K562 (cell line): ENCODE data around the gene ITGA3. TPM values are rescaled to one million over a fixed set of nuclear protein-coding genes. Genes with fewer than 3 reads are reported as not detected.

Experiments
- ATAC-seq: fragments of 200-7000 bp; cut with Tn5 transposase; 3 replicates; pipeline ENCODE4 v1.9.1; 2020; ENCODE audit warnings: moderate library complexity
- BruUV-seq: library from RNA; stranded (reverse); fragments of 400-500 nt; replicated peaks from 2 replicates; lab custom pipeline; 2021; lab: Mats Ljungman, UMichigan
- CTCF ChIA-PET: fragments of 300-600 bp; formaldehyde crosslinking; extraction: SDS; loops from one replicate; lab custom pipeline; 2021; ENCODE audit warnings: low intra/inter-chr PET ratio; lab: Yijun Ruan, JAX
- POLR2A ChIA-PET: fragments of 300-600, 350-650 bp; sonication (Branson Sonifier 250); formaldehyde crosslinking; extraction: SDS; loops from one replicate; lab custom pipeline; 2021; ENCODE audit warnings: antibody characterized with exemption, inconsistent platforms; lab: Yijun Ruan, JAX
- DNase-seq, 4 experiments: peaks; one replicate each; pipeline versions ENCODE4 v3.0.0 to v3.0.0-alpha.2; 2011 to 2018; ENCODE audit warnings: low spot score in 3 of 4, mixed read lengths in 3 of 4; ENCODE audit errors: extremely low read depth in 1 of 4
- FAIRE-seq: peaks from 2 replicates; lab custom pipeline; 2011; peaks lifted over from hg19 to GRCh38; lab: Jason Lieb, UNC
- H2AFZ ChIP-seq: 2 replicates; pipeline ENCODE4 v1.6.0; 2011; ENCODE audit warnings: low read depth, low read length, control low read depth, inconsistent platforms
- H3K27ac ChIP-seq: fragments of 200-600 bp; 3 replicates; pipeline ENCODE4 v1.8.0; 2011; ENCODE audit warnings: low read depth, mild to moderate bottlenecking, control low read depth, inconsistent platforms, low read length, moderate library complexity, mixed read lengths; ENCODE audit errors: extremely low read depth
- H3K27me3 ChIP-seq, 2 experiments: fragments of 300-600 bp in 1 of 2; 2 replicates in 1 of 2; 3 replicates in 1 of 2; pipeline versions ENCODE4 v1.6.0 to v1.8.0; 2011; ENCODE audit warnings: inconsistent platforms in 2 of 2, low read length in 2 of 2, mild to moderate bottlenecking in 1 of 2, mixed read lengths in 1 of 2, moderate library complexity in 1 of 2; ENCODE audit not compliant: control insufficient read depth in 2 of 2, insufficient read depth in 2 of 2
- H3K36me3 ChIP-seq: fragments of 300-600 bp; 3 replicates; pipeline ENCODE4 v1.8.0; 2011; ENCODE audit warnings: mild to moderate bottlenecking, low read length, inconsistent platforms; ENCODE audit not compliant: control insufficient read depth, insufficient read depth
- H3K4me1 ChIP-seq, 2 experiments: fragments of 200-600 bp in 1 of 2; replicated peaks in 1 of 2; 2 replicates in 1 of 2; 3 replicates in 1 of 2; pipeline versions ENCODE4 v1.5.1 to v1.8.0; 2011; ENCODE audit warnings: inconsistent platforms in 2 of 2, low read length in 2 of 2, mild to moderate bottlenecking in 1 of 2, mixed read lengths in 1 of 2, moderate library complexity in 1 of 2; ENCODE audit not compliant: control insufficient read depth in 2 of 2, insufficient read depth in 2 of 2
- H3K4me2 ChIP-seq: 2 replicates; pipeline ENCODE4 v1.6.1; 2011; ENCODE audit warnings: low read length, control low read depth, inconsistent platforms, mixed read lengths; ENCODE audit not compliant: insufficient read depth
- H3K4me3 ChIP-seq: fragments of 200-600 bp; sonication (generic), shearing (Covaris generic); 2 replicates; pipeline ENCODE4 v1.5.1; 2016; ENCODE audit warnings: control low read depth, inconsistent platforms
- H3K79me2 ChIP-seq: fragments of 200-600 bp; 3 replicates; pipeline ENCODE4 v1.8.0; 2011; ENCODE audit warnings: low read length, inconsistent platforms; ENCODE audit not compliant: control insufficient read depth, insufficient read depth
- H3K9ac ChIP-seq, 2 experiments: 2 replicates each; pipeline versions ENCODE4 v1.6.0 to v1.6.1; 2011; ENCODE audit warnings: low read depth in 2 of 2, low read length in 2 of 2, control low read depth in 1 of 2, inconsistent platforms in 1 of 2, mild to moderate bottlenecking in 1 of 2, mixed read lengths in 1 of 2; ENCODE audit not compliant: insufficient read depth in 1 of 2
- H3K9me1 ChIP-seq: one replicate; pipeline ENCODE4 v1.6.0; 2011; ENCODE audit warnings: inconsistent platforms, mild to moderate bottlenecking, low read length, moderate library complexity; ENCODE audit not compliant: control insufficient read depth, insufficient read depth
- H3K9me3 ChIP-seq: replicated peaks from 2 replicates; pipeline ENCODE4 v1.5.1; 2011; ENCODE audit warnings: low read depth, low read length, inconsistent platforms; ENCODE audit not compliant: control insufficient read depth, insufficient read depth
- H4K20me1 ChIP-seq: replicated peaks from 2 replicates; pipeline ENCODE4 v1.6.1; 2011; ENCODE audit warnings: low read length, inconsistent platforms, mixed read lengths; ENCODE audit not compliant: control insufficient read depth, insufficient read depth
- DNMT1 ChIP-seq: fragments of 450-650 bp; IDR thresholded peaks from 2 replicates; pipeline ENCODE4 v1.6.1; 2016; ENCODE audit warnings: antibody characterized with exemption, mild to moderate bottlenecking
- ESRRA ChIP-seq: fragments of 450-650 bp; IDR thresholded peaks from 2 replicates; pipeline ENCODE4 v1.6.1; 2014; ENCODE audit warnings: low read depth, mild to moderate bottlenecking, moderate library complexity, borderline replicate concordance
- FOXM1 ChIP-seq, 2 experiments: fragments of 450-650 bp in 1 of 2; sonication (generic) in 1 of 2; formaldehyde crosslinking in 1 of 2; IDR thresholded peaks; 2 replicates each; pipeline versions ENCODE4 v1.6.1 to v1.9.0; 2017 to 2022; ENCODE audit warnings: low read depth in 2 of 2, mild to moderate bottlenecking in 2 of 2, missing genetic modification reagents in 1 of 2, moderate library complexity in 1 of 2
- MEIS2 ChIP-seq: fragments of 450-650 bp; IDR thresholded peaks from 2 replicates; pipeline ENCODE4 v1.6.1; 2014; ENCODE audit warnings: mild to moderate bottlenecking; ENCODE audit not compliant: partially characterized antibody
- NR2C1 ChIP-seq, 2 experiments: fragments of 450-650 bp; IDR thresholded peaks; 2 replicates each; pipeline ENCODE4 v1.6.1; 2017; ENCODE audit warnings: mild to moderate bottlenecking in 2 of 2, antibody characterized with exemption in 1 of 2, inconsistent platforms in 1 of 2, missing compliant biosample characterization in 1 of 2, missing genetic modification characterization in 1 of 2
- POLR2AphosphoS5 ChIP-seq: IDR thresholded peaks from 2 replicates; pipeline ENCODE4 v1.6.1; 2011; ENCODE audit warnings: mild to moderate bottlenecking, low read depth, low read length, moderate library complexity; ENCODE audit not compliant: control insufficient read depth, insufficient read depth
- SRSF9 ChIP-seq: fragments of 200-400 bp; formaldehyde crosslinking; IDR thresholded peaks from 2 replicates; pipeline ENCODE4 v1.6.1; 2017; ENCODE audit warnings: low read depth, low read length, borderline replicate concordance
- WGBS: fragments of 100-300 bp; shearing (Covaris generic); methylation state at CpG from one replicate; pipeline ENCODE4 v1.1.6; 2016; ENCODE audit warnings: low coverage, mixed read lengths; ENCODE audit not compliant: insufficient coverage; ENCODE audit errors: missing lambda C conversion rate; 5-methylcytosine and 5-hydroxymethylcytosine counted together
- in situ Hi-C: fragments of 300-500 bp; cut with MboI; formaldehyde crosslinking; loops from 4 replicates; pipeline ENCODE4 v1.15.0; 2018; ENCODE audit warnings: inconsistent platforms, mixed read lengths
- intact Hi-C: fragments of 100-400 bp; cut with micrococcal nuclease; formaldehyde crosslinking; loops from 2 replicates; pipeline ENCODE4 v1.14.2; 2022
- polyA plus RNA-seq, 8 experiments: library from polyadenylated mRNA; depleted of rRNA in 4 of 8; stranded (reverse) in 5 of 8; unstranded in 3 of 8; fragments of >200 nt; fragmentation: Nextera tagmentation in 2 of 8; fragmentation: Illumina TruSeq in 1 of 8; extraction: Ambion mirVana in 2 of 8; extraction: Trizol in 1 of 8; gene quantifications; 2 replicates each; pipeline versions ENCODE4 v1.2.1 to v1.2.3, GENCODE V29; 2011 to 2014; ENCODE audit warnings: inconsistent platforms in 1 of 8, missing spikeins in 1 of 8
- total RNA-seq, 7 experiments: library from RNA; depleted of rRNA in 6 of 7; stranded (reverse); fragments of >200 nt in 6 of 7; fragmentation: Illumina TruSeq in 2 of 7; extraction: Trizol in 2 of 7; gene quantifications; 2 replicates each; pipeline versions ENCODE4 v1.2.1 to v1.2.3, GENCODE V29; 2011 to 2021; ENCODE audit warnings: low replicate concordance in 1 of 7
- TF ChIP-seq, protein P1 (sequence below): sonication (generic); formaldehyde crosslinking; IDR thresholded peaks from 2 replicates; pipeline ENCODE4 v1.8.0; 2022; ENCODE audit warnings: missing genetic modification reagents, mild to moderate bottlenecking, moderate library complexity, borderline replicate concordance
- TF ChIP-seq, protein P2 (sequence below): sonication (generic); formaldehyde crosslinking; IDR thresholded peaks from 2 replicates; pipeline ENCODE4 v1.8.1; 2023; ENCODE audit warnings: missing genetic modification reagents, mild to moderate bottlenecking, borderline replicate concordance
- TF ChIP-seq, protein P3 (sequence below): fragments of 450-650 bp; IDR thresholded peaks from 2 replicates; pipeline ENCODE4 v1.6.1; 2016; ENCODE audit warnings: borderline replicate concordance

Gene ITGA3
- total and polyA plus RNA-seq, 9 of the 15 experiments (the other 6 are each of a cell fraction or from before 2014, with no cell fraction given) = 0.03 to 0.75 (median 0.14) TPM; not detected in 2

DNA sequence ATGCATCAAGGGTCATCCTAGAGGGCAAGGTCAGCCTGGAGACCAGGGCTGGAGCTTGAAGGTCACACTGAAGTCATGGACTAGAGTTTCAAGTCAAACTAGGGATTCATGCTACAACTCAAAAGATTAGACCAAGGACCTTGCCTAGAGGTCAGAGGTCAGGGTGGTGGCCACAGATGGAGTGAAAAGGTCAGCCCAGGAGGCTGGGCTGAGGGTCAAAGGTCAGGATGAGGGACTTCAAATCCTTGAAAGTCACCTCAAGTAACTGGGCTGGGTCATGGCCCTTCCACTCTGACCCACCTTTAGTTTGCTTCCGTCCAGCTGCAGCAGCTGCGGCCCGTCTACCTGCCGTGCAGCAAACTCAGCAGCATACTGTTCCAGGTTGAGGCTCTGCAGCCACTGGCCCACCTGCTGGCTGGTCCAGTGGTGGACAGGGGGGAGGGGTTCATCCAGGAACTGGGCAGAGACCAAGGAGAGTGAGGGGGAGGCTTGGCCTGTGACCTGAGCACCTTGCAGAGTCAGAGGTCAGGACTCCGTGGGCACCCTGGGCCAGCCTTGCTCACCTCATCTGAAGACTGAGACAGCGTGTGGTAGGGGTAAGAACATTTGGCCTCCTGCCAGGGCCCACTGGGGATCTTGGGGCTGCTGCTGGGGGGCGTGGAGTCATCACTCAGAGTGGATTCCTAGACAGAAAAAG is 57.9 kb downstream of the ITGA3 start:
- ChIA-PET POLR2A (no interaction called here), CTCF (interaction anchor here (0.7 kb wide), 1 partner anchor 9 kb away, joined by 3 read pairs; no protein-coding TSS in a partner anchor)
- Histone ChIP-seq H3K4me3 (no peak overlapping the region), H3K9me1 (no peaks in the 10 kb centered on the region), H4K20me1 (peaks cover 9% of the 10 kb centered on the region), H3K9me3 (no peaks in the 10 kb centered on the region), H3K9ac (no peak overlapping the region), H3K36me3 (no peaks in the 10 kb centered on the region), H2AFZ (no peak overlapping the region), H3K79me2 (no peaks in the 10 kb centered on the region), H3K27ac (no peak overlapping the region), H3K4me2 (no peak overlapping the region), H3K27me3 (peaks cover 13 to 25% of the 10 kb centered on the region in 2 experiments; a peak in 4 of 5 replicates), H3K4me1 (peaks cover 2 to 50% of the 10 kb centered on the region in 2 experiments)
- intact Hi-C loops = loop anchor here (2.0 kb wide), 1 partner anchor 85 kb away; no protein-coding TSS in a partner anchor
- no peak for DNase-seq
- in situ Hi-C loops = no loop called here
- no TSS peak for BruUV-seq
- ATAC-seq = no peak
- no peak for FAIRE-seq
- WGBS = 52% methylated on average over 7 of the region's 7 CpGs
- TF ChIP-seq DNMT1 (no peak), SRSF9 (no peak), POLR2AphosphoS5 (no peak), MEIS2 (no peak), ESRRA (peak; percentile 87), FOXM1 (IDR thresholded peaks at IDR 0.05; ENCODE audit: low read depth) (no peak), FOXM1 (CRISPR knock-in tag; IDR thresholded peaks at IDR 0.05; ENCODE audit: low read depth) (no peak), NR2C1 (IDR thresholded peaks at IDR 0.05) (peak; percentile 84), NR2C1 (tag; IDR thresholded peaks at IDR 0.05) (peak; percentile 91)
- TF ChIP-seq, protein P1, sequence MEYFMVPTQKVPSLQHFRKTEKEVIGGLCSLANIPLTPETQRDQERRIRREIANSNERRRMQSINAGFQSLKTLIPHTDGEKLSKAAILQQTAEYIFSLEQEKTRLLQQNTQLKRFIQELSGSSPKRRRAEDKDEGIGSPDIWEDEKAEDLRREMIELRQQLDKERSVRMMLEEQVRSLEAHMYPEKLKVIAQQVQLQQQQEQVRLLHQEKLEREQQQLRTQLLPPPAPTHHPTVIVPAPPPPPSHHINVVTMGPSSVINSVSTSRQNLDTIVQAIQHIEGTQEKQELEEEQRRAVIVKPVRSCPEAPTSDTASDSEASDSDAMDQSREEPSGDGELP (CRISPR knock-in tag) = no peak
- TF ChIP-seq, protein P2, sequence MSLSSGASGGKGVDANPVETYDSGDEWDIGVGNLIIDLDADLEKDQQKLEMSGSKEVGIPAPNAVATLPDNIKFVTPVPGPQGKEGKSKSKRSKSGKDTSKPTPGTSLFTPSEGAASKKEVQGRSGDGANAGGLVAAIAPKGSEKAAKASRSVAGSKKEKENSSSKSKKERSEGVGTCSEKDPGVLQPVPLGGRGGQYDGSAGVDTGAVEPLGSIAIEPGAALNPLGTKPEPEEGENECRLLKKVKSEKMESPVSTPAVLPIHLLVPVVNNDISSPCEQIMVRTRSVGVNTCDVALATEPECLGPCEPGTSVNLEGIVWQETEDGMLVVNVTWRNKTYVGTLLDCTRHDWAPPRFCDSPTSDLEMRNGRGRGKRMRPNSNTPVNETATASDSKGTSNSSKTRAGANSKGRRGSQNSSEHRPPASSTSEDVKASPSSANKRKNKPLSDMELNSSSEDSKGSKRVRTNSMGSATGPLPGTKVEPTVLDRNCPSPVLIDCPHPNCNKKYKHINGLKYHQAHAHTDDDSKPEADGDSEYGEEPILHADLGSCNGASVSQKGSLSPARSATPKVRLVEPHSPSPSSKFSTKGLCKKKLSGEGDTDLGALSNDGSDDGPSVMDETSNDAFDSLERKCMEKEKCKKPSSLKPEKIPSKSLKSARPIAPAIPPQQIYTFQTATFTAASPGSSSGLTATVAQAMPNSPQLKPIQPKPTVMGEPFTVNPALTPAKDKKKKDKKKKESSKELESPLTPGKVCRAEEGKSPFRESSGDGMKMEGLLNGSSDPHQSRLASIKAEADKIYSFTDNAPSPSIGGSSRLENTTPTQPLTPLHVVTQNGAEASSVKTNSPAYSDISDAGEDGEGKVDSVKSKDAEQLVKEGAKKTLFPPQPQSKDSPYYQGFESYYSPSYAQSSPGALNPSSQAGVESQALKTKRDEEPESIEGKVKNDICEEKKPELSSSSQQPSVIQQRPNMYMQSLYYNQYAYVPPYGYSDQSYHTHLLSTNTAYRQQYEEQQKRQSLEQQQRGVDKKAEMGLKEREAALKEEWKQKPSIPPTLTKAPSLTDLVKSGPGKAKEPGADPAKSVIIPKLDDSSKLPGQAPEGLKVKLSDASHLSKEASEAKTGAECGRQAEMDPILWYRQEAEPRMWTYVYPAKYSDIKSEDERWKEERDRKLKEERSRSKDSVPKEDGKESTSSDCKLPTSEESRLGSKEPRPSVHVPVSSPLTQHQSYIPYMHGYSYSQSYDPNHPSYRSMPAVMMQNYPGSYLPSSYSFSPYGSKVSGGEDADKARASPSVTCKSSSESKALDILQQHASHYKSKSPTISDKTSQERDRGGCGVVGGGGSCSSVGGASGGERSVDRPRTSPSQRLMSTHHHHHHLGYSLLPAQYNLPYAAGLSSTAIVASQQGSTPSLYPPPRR (CRISPR knock-in tag) = 0 out of 2 replicates have a peak, but pooled peaks have one; percentile 37
- TF ChIP-seq, protein P3, sequence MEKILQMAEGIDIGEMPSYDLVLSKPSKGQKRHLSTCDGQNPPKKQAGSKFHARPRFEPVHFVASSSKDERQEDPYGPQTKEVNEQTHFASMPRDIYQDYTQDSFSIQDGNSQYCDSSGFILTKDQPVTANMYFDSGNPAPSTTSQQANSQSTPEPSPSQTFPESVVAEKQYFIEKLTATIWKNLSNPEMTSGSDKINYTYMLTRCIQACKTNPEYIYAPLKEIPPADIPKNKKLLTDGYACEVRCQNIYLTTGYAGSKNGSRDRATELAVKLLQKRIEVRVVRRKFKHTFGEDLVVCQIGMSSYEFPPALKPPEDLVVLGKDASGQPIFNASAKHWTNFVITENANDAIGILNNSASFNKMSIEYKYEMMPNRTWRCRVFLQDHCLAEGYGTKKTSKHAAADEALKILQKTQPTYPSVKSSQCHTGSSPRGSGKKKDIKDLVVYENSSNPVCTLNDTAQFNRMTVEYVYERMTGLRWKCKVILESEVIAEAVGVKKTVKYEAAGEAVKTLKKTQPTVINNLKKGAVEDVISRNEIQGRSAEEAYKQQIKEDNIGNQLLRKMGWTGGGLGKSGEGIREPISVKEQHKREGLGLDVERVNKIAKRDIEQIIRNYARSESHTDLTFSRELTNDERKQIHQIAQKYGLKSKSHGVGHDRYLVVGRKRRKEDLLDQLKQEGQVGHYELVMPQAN = no peak
